Upper lobe of right lung (tissue), 1 donor: ENCODE measurements around the gene PKD2L2. TPM values are rescaled to one million over a fixed set of nuclear protein-coding genes. Genes with fewer than 3 reads are reported as not detected.

Source experiments
- ATAC-seq: fragments of 200-7000 bp; cut with Tn5 transposase; one replicate; pipeline ENCODE4 v1.9.1; 2020; ENCODE audit warnings: mild to moderate bottlenecking, moderate library complexity
- DNase-seq: peaks from one replicate; pipeline ENCODE4 v3.0.0-alpha.2; 2020
- H3K27ac ChIP-seq: fragments of 200-600 bp; one replicate; pipeline ENCODE4 v1.8.0; 2022
- H3K27me3 ChIP-seq: fragments of 200-600 bp; one replicate; pipeline ENCODE4 v1.8.0; 2022; ENCODE audit warnings: mild to moderate bottlenecking
- H3K36me3 ChIP-seq: fragments of 200-600 bp; one replicate; pipeline ENCODE4 v1.8.0; 2022
- H3K4me1 ChIP-seq: fragments of 200-600 bp; one replicate; pipeline ENCODE4 v1.8.0; 2022
- H3K4me3 ChIP-seq: fragments of 200-600 bp; one replicate; pipeline ENCODE4 v1.8.0; 2022; ENCODE audit warnings: mild to moderate bottlenecking
- H3K9me3 ChIP-seq: fragments of 200-600 bp; one replicate; pipeline ENCODE4 v1.8.0; 2022
- intact Hi-C: fragments of 100-400 bp; cut with DNase I; formaldehyde crosslinking; loops from one replicate; pipeline ENCODE4 v1.11.0; 2022
- total RNA-seq: library from RNA; stranded (reverse); fragmentation: NEBNext Ultra II Directional; extraction: Animal tissue kit (Norgen Biotek cat#: 25700); gene quantifications from one replicate; pipeline ENCODE4 v1.2.1, GENCODE V29; 2021
- TF ChIP-seq, protein P1 (sequence below): fragments of 200-600 bp; IDR thresholded peaks from one replicate; pipeline ENCODE4 v1.8.0; 2022; ENCODE audit warnings: antibody characterized with exemption
- donor health status: DM: no; HTN: yes; CAD: no; lungs with severe emphysema.

Gene PKD2L2
- total RNA-seq, 1 donor from 2014 or later, result not detected

DNA sequence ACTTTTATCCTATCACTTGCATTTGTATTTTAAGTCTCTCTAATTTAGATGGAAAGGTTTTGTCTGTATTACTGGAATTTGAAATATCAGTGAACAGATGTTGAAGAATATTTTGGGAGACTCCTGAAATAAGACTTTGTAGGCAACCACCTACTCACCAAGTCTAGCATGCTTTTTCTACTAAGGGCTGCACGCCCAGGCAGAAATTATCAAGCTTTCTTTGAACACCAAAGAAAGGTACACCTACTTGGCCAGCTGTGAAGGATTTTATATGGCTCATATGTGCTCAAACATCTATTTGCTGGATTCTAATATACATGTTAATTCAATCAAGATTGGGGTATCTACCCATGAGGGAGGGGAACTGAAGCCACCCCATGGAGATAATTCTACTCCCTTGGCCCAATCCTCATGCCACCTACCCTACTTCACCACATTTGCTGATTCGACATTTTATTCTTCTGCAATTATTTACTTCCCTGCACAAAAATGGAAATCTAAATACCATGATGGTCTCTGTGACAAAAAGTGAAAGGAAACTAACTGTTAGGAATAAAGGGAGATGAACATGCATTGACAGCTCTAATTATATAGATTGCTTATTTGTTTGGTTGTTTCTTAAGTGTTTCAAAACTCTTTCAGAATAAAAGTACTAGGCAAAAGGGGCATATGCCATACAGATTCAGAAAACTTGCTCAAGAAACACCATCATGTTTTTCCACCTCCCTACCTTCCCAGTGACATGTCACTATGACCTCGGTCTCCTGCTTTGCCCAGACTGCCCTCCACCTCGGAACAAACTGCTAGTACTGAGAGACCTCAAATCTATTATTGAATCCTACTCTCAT lies 22.5 kb upstream of the PKD2L2 start:
- H3K9me3 ChIP-seq, result no peaks in the 10 kb centered on the region
- ATAC-seq, result no peak
- TF ChIP-seq, protein P1, sequence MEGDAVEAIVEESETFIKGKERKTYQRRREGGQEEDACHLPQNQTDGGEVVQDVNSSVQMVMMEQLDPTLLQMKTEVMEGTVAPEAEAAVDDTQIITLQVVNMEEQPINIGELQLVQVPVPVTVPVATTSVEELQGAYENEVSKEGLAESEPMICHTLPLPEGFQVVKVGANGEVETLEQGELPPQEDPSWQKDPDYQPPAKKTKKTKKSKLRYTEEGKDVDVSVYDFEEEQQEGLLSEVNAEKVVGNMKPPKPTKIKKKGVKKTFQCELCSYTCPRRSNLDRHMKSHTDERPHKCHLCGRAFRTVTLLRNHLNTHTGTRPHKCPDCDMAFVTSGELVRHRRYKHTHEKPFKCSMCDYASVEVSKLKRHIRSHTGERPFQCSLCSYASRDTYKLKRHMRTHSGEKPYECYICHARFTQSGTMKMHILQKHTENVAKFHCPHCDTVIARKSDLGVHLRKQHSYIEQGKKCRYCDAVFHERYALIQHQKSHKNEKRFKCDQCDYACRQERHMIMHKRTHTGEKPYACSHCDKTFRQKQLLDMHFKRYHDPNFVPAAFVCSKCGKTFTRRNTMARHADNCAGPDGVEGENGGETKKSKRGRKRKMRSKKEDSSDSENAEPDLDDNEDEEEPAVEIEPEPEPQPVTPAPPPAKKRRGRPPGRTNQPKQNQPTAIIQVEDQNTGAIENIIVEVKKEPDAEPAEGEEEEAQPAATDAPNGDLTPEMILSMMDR, result no peak

DNA sequence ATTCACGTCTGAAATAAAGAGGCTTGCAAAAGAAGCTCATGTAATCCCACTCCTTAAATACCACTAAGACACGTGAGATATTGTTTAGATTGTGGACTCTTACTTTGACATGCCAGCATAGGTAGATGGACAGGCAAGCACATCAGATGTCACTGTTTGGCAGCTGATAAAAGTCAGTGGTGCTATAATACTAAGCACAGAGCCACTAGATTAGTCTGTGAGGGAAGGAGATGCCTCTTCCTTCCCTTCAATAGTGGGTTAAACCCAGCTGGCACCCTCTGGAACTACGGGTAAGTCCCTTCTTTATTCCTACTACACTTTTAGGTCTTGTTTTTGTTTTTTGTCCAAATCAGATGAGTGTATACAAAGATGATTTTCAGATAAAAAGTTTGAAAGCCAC lies 21.6 kb upstream of the PKD2L2 start, which contains the start of gene MYOT:
Gene MYOT, plus strand, starts transcription at position 197 of the 400 bp plus-strand sequence. CDS start 2,792 bp downstream, outside the sequence.
- Histone ChIP-seq H3K27me3 (no peaks in the 10 kb centered on the region), H3K36me3 (no peaks in the 10 kb centered on the region), H3K4me3 (no peak within 1 kb of the TSS), H3K4me1 (no peaks in the 10 kb centered on the region), H3K27ac (no peak within 1 kb of the TSS), H3K9me3 (no peaks in the 10 kb centered on the region)
- no peak for ATAC-seq
- TF ChIP-seq, protein P1, result no peak
- no peak for DNase-seq
- intact Hi-C loops, result no loop called here

More for the DNA sequence above, 22.5 kb upstream of the PKD2L2 start:
- H3K36me3 ChIP-seq, result no peaks in the 10 kb centered on the region
- H3K27me3 ChIP-seq, result no peaks in the 10 kb centered on the region
- no peak for DNase-seq
- H3K4me1 ChIP-seq, result no peaks in the 10 kb centered on the region
- intact Hi-C loops, result no loop called here
- H3K27ac ChIP-seq, result no peak overlapping the region
- H3K4me3 ChIP-seq, result no peak overlapping the region

DNA sequence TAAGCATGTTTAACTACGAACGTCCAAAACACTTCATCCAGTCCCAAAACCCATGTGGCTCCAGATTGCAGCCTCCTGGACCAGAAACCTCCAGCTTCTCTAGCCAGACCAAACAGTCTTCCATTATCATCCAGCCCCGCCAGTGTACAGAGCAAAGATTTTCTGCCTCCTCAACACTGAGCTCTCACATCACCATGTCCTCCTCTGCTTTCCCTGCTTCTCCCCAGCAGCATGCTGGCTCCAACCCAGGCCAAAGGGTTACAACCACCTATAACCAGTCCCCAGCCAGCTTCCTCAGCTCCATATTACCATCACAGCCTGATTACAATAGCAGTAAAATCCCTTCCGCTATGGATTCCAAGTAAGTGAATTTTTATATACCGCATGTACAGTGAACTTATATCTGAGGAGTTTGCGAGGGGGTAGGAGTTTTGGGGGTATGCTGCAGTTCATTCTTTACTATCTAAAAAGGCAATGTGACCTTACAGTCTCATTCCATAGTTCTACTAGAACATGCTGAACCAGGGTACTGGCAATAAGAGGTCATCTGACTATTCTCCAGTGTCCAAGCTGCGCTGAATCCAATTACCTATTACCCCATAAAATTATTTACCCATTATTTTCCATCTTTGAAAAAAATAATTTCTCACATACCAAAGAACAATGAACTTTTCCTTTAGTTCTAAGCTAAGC lies 18.5 kb upstream of the PKD2L2 start:
- TF ChIP-seq, protein P1, result no peak

DNA sequence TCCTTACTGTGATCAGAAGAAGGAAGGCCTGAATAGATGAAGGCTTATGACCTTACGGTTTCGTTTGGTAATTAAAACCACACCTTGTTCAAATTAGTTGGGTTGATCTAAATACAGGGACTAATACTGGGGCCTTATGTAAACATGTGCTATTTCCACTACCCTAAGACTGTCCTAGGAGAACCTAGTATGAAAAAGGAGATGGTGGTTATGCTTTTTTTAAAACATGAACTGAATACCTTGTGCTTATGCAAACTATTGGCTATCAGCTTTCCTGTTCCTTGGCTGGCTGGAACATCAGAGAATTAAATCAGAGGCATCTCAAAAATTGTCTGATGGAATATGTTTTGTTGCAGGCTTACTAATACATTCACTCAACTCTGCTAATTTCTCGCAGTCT lies 17.7 kb upstream of the PKD2L2 start:
- H3K27ac ChIP-seq, result no peak overlapping the region
- DNase-seq (no peak), ATAC-seq (no peak)
- H3K4me1 ChIP-seq, result no peaks in the 10 kb centered on the region
- no peaks in the 10 kb centered on the region for H3K9me3 ChIP-seq
- no peaks in the 10 kb centered on the region for H3K27me3 ChIP-seq
- no peak overlapping the region for H3K4me3 ChIP-seq
- TF ChIP-seq, protein P1, result no peak
- H3K36me3 ChIP-seq, result no peaks in the 10 kb centered on the region
- intact Hi-C loops, result no loop called here

More for the DNA sequence above, 18.5 kb upstream of the PKD2L2 start:
- ATAC-seq (no peak), DNase-seq (no peak)
- intact Hi-C loops, result no loop called here
- no peak overlapping the region for H3K4me3 ChIP-seq
- H3K27ac ChIP-seq, result no peak overlapping the region
- H3K36me3 ChIP-seq, result no peaks in the 10 kb centered on the region
- H3K27me3 ChIP-seq, result no peaks in the 10 kb centered on the region
- H3K4me1 ChIP-seq, result no peaks in the 10 kb centered on the region
- no peaks in the 10 kb centered on the region for H3K9me3 ChIP-seq

DNA sequence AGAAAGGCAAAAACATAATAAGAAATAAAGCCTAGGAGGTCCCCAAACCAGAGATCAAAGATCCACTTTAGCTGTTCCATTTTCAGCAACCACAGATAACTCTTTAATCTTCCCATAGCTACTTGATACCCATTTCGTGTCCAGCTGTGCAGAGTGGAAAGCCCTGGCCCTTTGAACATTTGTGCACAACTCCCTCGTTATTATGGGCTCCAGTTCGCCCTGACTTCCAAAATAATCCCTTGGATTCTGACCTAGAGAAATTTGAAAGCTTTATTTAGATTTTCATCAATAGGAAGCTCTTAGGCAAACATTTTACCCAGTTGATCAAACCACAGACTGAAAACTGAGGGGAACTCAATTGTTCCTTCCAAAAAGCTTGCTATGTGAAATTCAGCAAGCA lies 16.8 kb upstream of the PKD2L2 start:
- Histone ChIP-seq H3K9me3 (no peaks in the 10 kb centered on the region), H3K36me3 (no peaks in the 10 kb centered on the region), H3K27ac (no peak overlapping the region), H3K4me3 (no peak overlapping the region), H3K4me1 (no peaks in the 10 kb centered on the region), H3K27me3 (no peaks in the 10 kb centered on the region)
- DNase-seq (no peak), ATAC-seq (no peak)
- intact Hi-C loops, result no loop called here
- TF ChIP-seq, protein P1, result no peak
